Effector memory CD8-positive, alpha-beta T cell (primary cell): Measurements from ENCODE around the gene HSDL2.

Experiments
- ATAC-seq: fragments of 150-1000 bp; cut with Tn5 transposase; replicated peaks from 2 replicates; pipeline ENCODE4 v1.10.0; 2021; ENCODE audit warnings: mild to moderate bottlenecking, moderate library complexity
- DNase-seq, 3 experiments: peaks; one replicate each; pipeline ENCODE4 v3.0.0; 2021
- H3K27ac Mint-ChIP-seq, 2 donors: one replicate each; pipeline ENCODE4 v1.8.0; 2022; ENCODE audit warnings: mild to moderate bottlenecking in 2 of 2, mixed read lengths in 2 of 2, moderate library complexity in 2 of 2
- H3K27me3 Mint-ChIP-seq, 2 donors: one replicate each; pipeline ENCODE4 v1.8.0; 2022; ENCODE audit warnings: mixed read lengths in 2 of 2
- H3K36me3 Mint-ChIP-seq: one replicate; pipeline ENCODE4 v1.8.0; 2022; ENCODE audit warnings: mild to moderate bottlenecking, moderate library complexity, mixed read lengths; ENCODE audit not compliant: insufficient read depth
- H3K4me1 Mint-ChIP-seq, 2 donors: one replicate each; pipeline ENCODE4 v1.8.0; 2022; ENCODE audit warnings: low read depth in 2 of 2, mixed read lengths in 2 of 2
- H3K4me3 Mint-ChIP-seq, 2 donors: one replicate each; pipeline ENCODE4 v1.8.0; 2022; ENCODE audit warnings: mild to moderate bottlenecking in 2 of 2, mixed read lengths in 2 of 2, moderate library complexity in 2 of 2
- H3K9me3 Mint-ChIP-seq, 2 donors: one replicate each; pipeline ENCODE4 v1.8.0; 2022; ENCODE audit warnings: mixed read lengths in 2 of 2

HSDL2 gene

GRCh38 chr9:112422417-112423148 lies 42.7 kb downstream of the HSDL2 start:
- Mint-ChIP-seq H3K4me1 (no peaks in the 10 kb centered on the region), H3K27me3 (no peaks in the 10 kb centered on the region), H3K36me3 (no peaks in the 10 kb centered on the region), H3K27ac (no peak overlapping the region), H3K4me3 (no peak overlapping the region), H3K9me3 (no peaks in the 10 kb centered on the region)
- no peak for DNase-seq
- ATAC-seq, result no peak

DNA sequence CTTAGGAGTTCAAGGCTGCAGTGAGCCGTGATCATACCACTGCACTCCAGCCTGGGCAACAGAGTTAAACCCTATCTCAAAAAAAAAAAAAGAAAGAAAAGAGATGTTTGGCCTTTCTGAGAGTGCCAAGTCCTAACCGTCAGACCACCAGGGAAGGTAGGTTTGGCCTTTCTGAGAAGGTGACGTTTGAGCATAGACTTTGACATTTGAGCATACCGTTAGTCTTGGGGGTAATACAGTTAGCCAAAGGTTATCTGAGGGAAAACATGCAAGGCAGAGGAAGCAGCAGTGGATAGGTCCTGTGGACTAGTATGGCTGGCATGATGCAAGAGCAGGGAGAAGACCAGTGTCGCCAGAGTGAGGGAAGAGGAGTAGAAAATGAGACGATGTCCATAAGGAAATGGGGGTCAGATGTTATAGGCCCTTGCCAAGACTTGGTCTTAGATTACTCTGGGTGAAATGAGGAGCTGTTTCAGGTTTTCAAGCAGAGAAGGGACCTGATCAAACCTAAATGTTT lies 50.2 kb downstream of the HSDL2 start:
- Mint-ChIP-seq H3K4me1 (peaks cover 0 to 4% of the 10 kb centered on the region in 2 donors), H3K27me3 (no peaks in the 10 kb centered on the region), H3K36me3 (no peaks in the 10 kb centered on the region), H3K9me3 (no peaks in the 10 kb centered on the region), H3K4me3 (no peak overlapping the region), H3K27ac (no peak overlapping the region)
- DNase-seq, result no peak
- no peak for ATAC-seq

- H3K36me3 Mint-ChIP-seq, result peaks cover 3% of the 10 kb centered on the region
- ATAC-seq (no peak), DNase-seq (no peak)
- peaks cover 0 to 4% of the 10 kb centered on the region in 2 donors for H3K4me1 Mint-ChIP-seq
- peak overlapping the region in 1 of 2 donors; percentile 27 for H3K27ac Mint-ChIP-seq
- H3K9me3 Mint-ChIP-seq, result no peaks in the 10 kb centered on the region
- no peak overlapping the region for H3K4me3 Mint-ChIP-seq
- H3K27me3 Mint-ChIP-seq, result no peaks in the 10 kb centered on the region
Measured at GRCh38 chr9:112433499-112434392, 53.8 kb downstream of the HSDL2 start.

DNA sequence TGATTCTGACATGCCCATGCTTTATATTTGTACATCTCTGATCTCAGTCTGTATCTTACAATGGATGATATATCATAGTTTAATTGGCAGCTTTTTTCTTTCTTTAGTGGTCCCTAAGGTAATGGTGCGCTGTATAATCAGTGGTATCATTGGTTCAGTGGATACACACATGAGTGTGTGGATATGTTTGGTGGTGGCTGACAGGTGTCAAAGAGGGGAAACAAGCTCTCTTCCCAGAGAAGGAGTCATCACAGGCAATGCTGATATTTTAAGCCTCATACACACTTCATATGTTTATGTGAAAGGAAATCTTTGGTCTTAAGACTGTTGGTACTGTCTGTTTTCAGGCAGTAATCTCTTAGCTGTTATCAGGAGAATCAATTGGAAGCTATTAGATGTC lies 54.6 kb downstream of the HSDL2 start:
- DNase-seq, result no peak
- peaks cover 3% of the 10 kb centered on the region for H3K36me3 Mint-ChIP-seq
- no peak for ATAC-seq

DNA sequence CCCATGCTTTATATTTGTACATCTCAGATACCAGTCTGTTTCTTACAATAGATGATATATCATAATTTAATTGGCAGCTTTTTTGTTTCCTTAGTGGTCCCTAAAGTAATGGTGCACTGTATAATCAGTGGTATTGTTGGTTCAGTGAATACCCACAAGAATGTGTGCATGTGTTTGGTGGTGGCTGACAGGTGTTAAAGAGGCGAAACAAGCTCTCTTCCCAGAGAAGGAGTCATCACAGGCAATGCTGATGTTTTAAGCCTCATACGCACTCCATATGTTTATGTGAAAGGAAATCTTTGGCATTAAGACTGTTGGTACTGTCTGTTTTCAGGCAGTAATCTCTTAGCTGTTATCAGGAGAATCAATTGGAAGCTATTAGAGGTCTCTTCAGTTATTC lies 57.5 kb downstream of the HSDL2 start:
- DNase-seq (no peak), ATAC-seq (no peak)
- no peaks in the 10 kb centered on the region for H3K27me3 Mint-ChIP-seq
- H3K4me3 Mint-ChIP-seq, result no peak overlapping the region
- H3K36me3 Mint-ChIP-seq, result peaks cover 6% of the 10 kb centered on the region
- H3K4me1 Mint-ChIP-seq, result peaks cover 0 to 4% of the 10 kb centered on the region in 2 donors
- no peaks in the 10 kb centered on the region for H3K9me3 Mint-ChIP-seq
- H3K27ac Mint-ChIP-seq, result no peak overlapping the region

More for the DNA sequence above, 54.6 kb downstream of the HSDL2 start:
- H3K27me3 Mint-ChIP-seq, result no peaks in the 10 kb centered on the region
- no peak overlapping the region for H3K27ac Mint-ChIP-seq
- H3K4me1 Mint-ChIP-seq, result peaks cover 0 to 4% of the 10 kb centered on the region in 2 donors
- no peak overlapping the region for H3K4me3 Mint-ChIP-seq
- no peaks in the 10 kb centered on the region for H3K9me3 Mint-ChIP-seq

DNA sequence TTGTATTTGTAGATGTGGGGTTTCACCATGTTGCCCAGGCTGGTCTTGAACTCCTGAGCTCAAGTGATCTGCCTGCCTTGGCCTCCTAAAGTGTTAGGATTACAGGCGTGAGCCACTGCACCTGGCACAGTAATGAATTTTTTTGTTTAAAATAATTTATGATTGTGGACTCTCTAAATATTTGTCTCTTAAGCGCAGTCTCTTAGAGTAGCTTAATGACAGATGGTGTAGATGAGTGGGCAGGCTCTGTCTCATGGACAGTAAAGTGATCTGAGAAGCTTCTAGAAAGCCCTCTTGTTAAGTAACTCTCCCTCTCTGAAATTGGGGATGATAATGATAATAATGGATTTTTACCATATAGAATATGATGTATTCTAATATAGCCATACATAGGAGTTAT lies 59.3 kb downstream of the HSDL2 start:
- Mint-ChIP-seq H3K4me1 (no peaks in the 10 kb centered on the region), H3K9me3 (no peaks in the 10 kb centered on the region), H3K4me3 (no peak overlapping the region), H3K36me3 (peaks cover 6% of the 10 kb centered on the region), H3K27ac (no peak overlapping the region), H3K27me3 (no peaks in the 10 kb centered on the region)
- DNase-seq, result no peak
- ATAC-seq, result no peak

GRCh38 chr9:112439825-112440224 lies 59.9 kb downstream of the HSDL2 start:
- Mint-ChIP-seq H3K4me3 (no peak overlapping the region), H3K27ac (no peak overlapping the region), H3K36me3 (peaks cover 6% of the 10 kb centered on the region), H3K9me3 (no peaks in the 10 kb centered on the region), H3K4me1 (no peaks in the 10 kb centered on the region), H3K27me3 (no peaks in the 10 kb centered on the region)
- ATAC-seq (no peak), DNase-seq (no peak)

- no peaks in the 10 kb centered on the region for H3K4me1 Mint-ChIP-seq
- no peak overlapping the region for H3K4me3 Mint-ChIP-seq
- no peak overlapping the region for H3K27ac Mint-ChIP-seq
- peaks cover 3% of the 10 kb centered on the region for H3K36me3 Mint-ChIP-seq
- no peaks in the 10 kb centered on the region for H3K9me3 Mint-ChIP-seq
- ATAC-seq (no peak), DNase-seq (peak; percentile 1 to 24 (median 16))
- H3K27me3 Mint-ChIP-seq, result no peaks in the 10 kb centered on the region
Measured at GRCh38 chr9:112443200-112443599, 63.3 kb downstream of the HSDL2 start.

DNA sequence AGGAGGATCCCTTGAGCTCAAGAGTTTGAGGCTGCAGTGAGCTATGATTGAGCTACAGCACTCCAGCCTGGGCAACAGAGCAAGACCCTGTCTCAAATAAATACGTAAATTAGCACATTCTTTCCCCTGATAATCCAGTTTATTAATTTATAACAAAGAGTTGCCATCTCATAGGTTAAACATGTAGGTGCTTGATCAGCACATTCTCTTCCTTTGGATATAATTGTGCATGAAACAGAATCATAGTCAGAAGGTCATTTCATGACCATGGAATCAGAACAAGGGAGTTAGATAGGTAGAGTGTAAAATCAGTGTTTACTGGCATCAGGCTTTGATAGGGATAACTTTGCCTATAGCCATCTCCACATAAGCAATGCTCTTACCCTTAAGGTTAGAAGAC lies 63.7 kb downstream of the HSDL2 start:
- Mint-ChIP-seq H3K4me3 (no peak overlapping the region), H3K4me1 (no peaks in the 10 kb centered on the region), H3K9me3 (no peaks in the 10 kb centered on the region), H3K27me3 (no peaks in the 10 kb centered on the region), H3K36me3 (peaks cover 6% of the 10 kb centered on the region), H3K27ac (no peak overlapping the region)
- ATAC-seq (no peak), DNase-seq (no peak)

GRCh38 chr9:112445196-112445595 lies 65.3 kb downstream of the HSDL2 start:
- ATAC-seq (no peak), DNase-seq (no peak)
- Mint-ChIP-seq H3K27ac (no peak overlapping the region), H3K4me3 (no peak overlapping the region), H3K9me3 (no peaks in the 10 kb centered on the region), H3K4me1 (no peaks in the 10 kb centered on the region), H3K36me3 (peaks cover 6% of the 10 kb centered on the region), H3K27me3 (no peaks in the 10 kb centered on the region)

- H3K27ac Mint-ChIP-seq, result no peak overlapping the region
- no peaks in the 10 kb centered on the region for H3K9me3 Mint-ChIP-seq
Measured at GRCh38 chr9:112446080-112446479, 66.2 kb downstream of the HSDL2 start.

DNA sequence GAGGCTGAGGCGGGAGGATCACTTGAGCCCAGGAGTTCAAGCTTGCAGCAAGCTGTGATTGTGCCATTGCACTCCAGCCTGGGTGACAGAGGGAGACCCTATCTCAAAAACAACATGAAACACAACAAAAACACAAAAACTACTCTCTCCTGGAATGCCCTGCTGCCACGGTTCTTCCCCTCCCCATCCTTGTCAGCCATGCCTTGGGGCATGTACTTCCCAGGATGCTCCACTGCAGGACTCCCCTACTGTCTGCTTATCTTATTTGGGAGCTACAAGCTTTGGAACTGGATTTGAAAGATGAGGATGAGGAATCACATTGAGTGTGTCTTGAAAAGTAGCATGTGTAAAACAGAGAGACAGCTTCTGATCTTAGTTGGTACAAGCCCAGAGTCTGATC lies 66.6 kb downstream of the HSDL2 start:
- H3K36me3 Mint-ChIP-seq, result peaks cover 6% of the 10 kb centered on the region
- ATAC-seq (no peak), DNase-seq (no peak)
- H3K4me1 Mint-ChIP-seq, result no peaks in the 10 kb centered on the region
- no peak overlapping the region for H3K4me3 Mint-ChIP-seq
- H3K9me3 Mint-ChIP-seq, result no peaks in the 10 kb centered on the region
- no peaks in the 10 kb centered on the region for H3K27me3 Mint-ChIP-seq
- no peak overlapping the region for H3K27ac Mint-ChIP-seq

More at GRCh38 chr9:112446080-112446479, 66.2 kb downstream of the HSDL2 start:
- DNase-seq (no peak), ATAC-seq (no peak)
- H3K36me3 Mint-ChIP-seq, result peaks cover 6% of the 10 kb centered on the region
- no peak overlapping the region for H3K4me3 Mint-ChIP-seq
- no peaks in the 10 kb centered on the region for H3K4me1 Mint-ChIP-seq
- no peaks in the 10 kb centered on the region for H3K27me3 Mint-ChIP-seq

DNA sequence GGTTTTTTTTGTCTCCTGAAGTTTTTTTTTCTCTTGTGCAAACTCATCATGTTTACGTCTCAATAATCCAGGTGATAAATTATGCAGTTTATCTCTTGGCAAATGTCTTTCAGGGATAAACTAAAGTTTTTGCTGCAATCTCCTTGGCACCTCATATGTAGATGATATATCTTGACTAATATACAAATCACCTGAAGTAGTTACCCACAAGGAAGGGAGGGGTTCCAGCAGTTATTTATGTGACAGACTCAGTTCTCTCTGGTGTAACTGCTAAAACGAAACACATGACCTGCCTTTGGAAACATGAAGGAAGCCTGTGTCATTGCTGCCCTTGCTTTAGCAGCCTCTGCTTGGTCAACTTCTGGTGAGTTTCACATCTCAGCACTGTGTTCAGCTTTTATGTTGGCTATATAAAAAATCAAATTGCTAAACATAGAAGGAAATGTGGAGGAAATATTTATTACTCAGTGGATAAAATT lies 67.4 kb downstream of the HSDL2 start:
- Mint-ChIP-seq H3K27me3 (no peaks in the 10 kb centered on the region), H3K9me3 (no peaks in the 10 kb centered on the region), H3K36me3 (peaks cover 3% of the 10 kb centered on the region), H3K4me1 (no peaks in the 10 kb centered on the region), H3K27ac (no peak overlapping the region), H3K4me3 (no peak overlapping the region)
- DNase-seq (no peak), ATAC-seq (no peak)
